ENCODE results near the gene RBPMS2. TPM values are rescaled to one million over a fixed set of nuclear protein-coding genes. Genes with fewer than 3 reads are reported as not detected.

RBPMS2 gene
- total and polyA plus RNA-seq, 2 of the 4 experiments (the other 2 are of a cell fraction): 2.8 TPM; not detected in 1

DNA sequence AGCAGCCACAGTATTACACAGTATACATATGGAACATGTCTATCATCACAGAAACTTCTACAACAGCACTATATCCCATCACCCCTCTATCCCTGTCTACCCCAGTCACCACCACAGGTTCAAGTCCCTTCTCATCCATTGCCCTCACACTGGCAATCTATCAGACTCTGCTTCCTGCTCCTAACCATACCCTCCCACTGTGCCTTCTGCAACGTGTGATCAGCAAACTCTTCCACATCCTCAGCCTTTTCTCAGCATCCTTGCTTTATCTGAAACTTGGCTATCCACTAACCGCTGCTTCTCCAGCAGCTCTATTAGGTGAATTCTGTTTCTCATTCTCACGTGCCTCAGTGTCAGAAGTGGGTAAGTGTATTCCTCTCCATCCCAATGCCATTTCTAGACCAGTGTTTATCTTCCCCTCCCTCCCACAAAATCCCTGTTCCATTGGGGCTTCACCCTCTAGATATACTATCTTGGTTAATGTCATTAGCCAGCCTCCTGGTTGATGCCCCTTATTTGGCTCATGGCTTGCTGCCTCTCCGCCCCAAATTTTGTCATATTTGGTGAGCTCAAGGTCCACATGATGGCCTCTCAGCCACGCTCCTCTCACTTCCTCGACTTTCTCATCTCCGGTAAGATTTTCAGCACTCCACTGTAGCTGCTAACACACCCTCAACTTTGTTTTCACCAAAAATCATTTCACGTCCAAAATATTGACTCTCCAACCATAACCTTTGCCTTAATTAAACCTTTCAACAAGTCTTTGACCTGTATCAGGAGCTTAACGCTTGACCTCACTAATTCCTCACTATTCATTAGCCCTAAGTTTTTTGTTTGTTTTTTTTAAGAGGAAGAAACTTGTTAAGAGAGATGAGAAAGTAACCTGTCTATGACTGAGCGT, 69.1 kb downstream of the RBPMS2 start:
- no peak overlapping the region for H2AK5ac ChIP-seq (ENCODE audit: low read depth, low read length)
- H3K14ac ChIP-seq (replicated peaks; ENCODE audit: low read depth, low read length): no peak overlapping the region
- no peak overlapping the region for H3K27ac ChIP-seq (ENCODE audit: insufficient read depth, low read length)
- H3K4ac ChIP-seq (ENCODE audit: low read depth, low read length): no peak overlapping the region
- no peak overlapping the region for H3K4me2 ChIP-seq (ENCODE audit: low read depth, low read length)
- ChIA-PET CTCF (interaction anchor here (0.5 kb wide), 1 partner anchor 124 kb away, joined by 3 read pairs; no protein-coding TSS in a partner anchor), POLR2A (ENCODE audit: unreplicated experiment) (no interaction called here)
- H2BK20ac ChIP-seq (ENCODE audit: low read depth, low read length): no peak overlapping the region
- no peak overlapping the region for H2BK5ac ChIP-seq (ENCODE audit: low read depth, low read length, poor library complexity, severe bottlenecking)
- H2BK15ac ChIP-seq (ENCODE audit: low read depth, low read length): no peak overlapping the region
- H4K5ac ChIP-seq (ENCODE audit: low read depth, low read length): no peak overlapping the region
- intact Hi-C loops (cut with micrococcal nuclease) (no loop called here), in situ Hi-C loops (cut with MboI; ENCODE audit: low sequenced_read_pairs) (no loop called here), dilution Hi-C loops (cut with HindIII; ENCODE audit: low sequenced_read_pairs, unreplicated experiment) (no loop called here)
- WGBS, 2 experiments (ENCODE audit: extremely low coverage in 2 of 2, insufficient read length in 1 of 2): 82% methylated on average over 6 of the region's 10 CpGs; no CpG with 5 or more reads in 1 of the 2 experiments
- ATAC-seq (ENCODE audit: low read depth): no peak
- peaks cover 8 to 23% of the 10 kb centered on the region in 2 experiments; a peak in 3 of 4 replicates for H3K79me1 ChIP-seq (ENCODE audit: low read depth in 1 of 2, low read length in 2 of 2)
- H3K9me1 ChIP-seq (ENCODE audit: insufficient read depth, low read length): peaks cover 14% of the 10 kb centered on the region
- H2AK9ac ChIP-seq (replicated peaks; ENCODE audit: low read depth, low read length, poor library complexity): no peak overlapping the region
- no peak overlapping the region for H2AFZ ChIP-seq (replicated peaks; ENCODE audit: low read length, poor library complexity)
- H3K18ac ChIP-seq (ENCODE audit: low read depth, low read length): no peak overlapping the region
- no TSS peak for BruUV-seq (replicated peaks)
- no peaks in the 10 kb centered on the region for H3K9me3 ChIP-seq (ENCODE audit: control insufficient read depth, insufficient read depth, low read length)
- H4K20me1 ChIP-seq (ENCODE audit: insufficient read depth, low read length): peaks cover 14% of the 10 kb centered on the region; the same call in 1 of the 2 replicates
- no peak overlapping the region for H3K56ac ChIP-seq (ENCODE audit: extremely low read depth, insufficient read depth, low read length)
- H3K23ac ChIP-seq (ENCODE audit: low read depth, low read length): no peak overlapping the region
- H3K27me3 ChIP-seq (ENCODE audit: control insufficient read depth, insufficient read depth, low read length): no peaks in the 10 kb centered on the region
- H3K4me3 ChIP-seq (ENCODE audit: insufficient read depth, low read depth, low read length): no peak overlapping the region
- no peak for DNase-seq
- H3K9ac ChIP-seq (ENCODE audit: low read depth, low read length): no peak overlapping the region
- no peak overlapping the region for H2BK120ac ChIP-seq (ENCODE audit: low read depth, low read length)
- H4K8ac ChIP-seq (ENCODE audit: low read depth in 2 of 2, low read length in 2 of 2): no peak overlapping the region
- peaks cover 8% of the 10 kb centered on the region for H3K4me1 ChIP-seq (ENCODE audit: control insufficient read depth, insufficient read depth, low read length)
- no peaks in the 10 kb centered on the region for H3K36me3 ChIP-seq (ENCODE audit: control insufficient read depth, insufficient read depth, low read length)
- no peak overlapping the region for H4K91ac ChIP-seq (ENCODE audit: insufficient read depth, low read depth, low read length)
- TF ChIP-seq RFX5 (IDR thresholded peaks at IDR 0.05; ENCODE audit: low read depth, low read length): no peak
- TF ChIP-seq RAD21 (IDR thresholded peaks at IDR 0.05; ENCODE audit: low read length): no peak
- TF ChIP-seq BHLHE40 (IDR thresholded peaks at IDR 0.05; ENCODE audit: low read depth, low read length): no peak
- TF ChIP-seq CHD1 (IDR thresholded peaks at IDR 0.05; ENCODE audit: low read depth, low read length): no peak
- no peak for TF ChIP-seq RCOR1 (IDR thresholded peaks at IDR 0.05; ENCODE audit: insufficient replicate concordance, low read length)
- TF ChIP-seq POLR2A (IDR thresholded peaks at IDR 0.05; ENCODE audit: low read depth, low read length): no peak
- no peak for TF ChIP-seq MAZ (IDR thresholded peaks at IDR 0.05; ENCODE audit: borderline replicate concordance, low read depth, low read length)
- TF ChIP-seq FOS (IDR thresholded peaks at IDR 0.05; ENCODE audit: low read depth, low read length): no peak
- no peak for TF ChIP-seq CEBPB (IDR thresholded peaks at IDR 0.05; ENCODE audit: low read depth, low read length)
- no peak for TF ChIP-seq MXI1 (IDR thresholded peaks at IDR 0.05; ENCODE audit: borderline replicate concordance, low read depth, low read length)
- no peak for TF ChIP-seq NFE2L2 (IDR thresholded peaks at IDR 0.05; ENCODE audit: low read depth, low read length)
- no peak for TF ChIP-seq SMC3 (IDR thresholded peaks at IDR 0.05; ENCODE audit: low read depth, low read length)
- no peak for TF ChIP-seq MAFK (IDR thresholded peaks at IDR 0.05; ENCODE audit: low read depth, low read length)
- TF ChIP-seq, protein P1, sequence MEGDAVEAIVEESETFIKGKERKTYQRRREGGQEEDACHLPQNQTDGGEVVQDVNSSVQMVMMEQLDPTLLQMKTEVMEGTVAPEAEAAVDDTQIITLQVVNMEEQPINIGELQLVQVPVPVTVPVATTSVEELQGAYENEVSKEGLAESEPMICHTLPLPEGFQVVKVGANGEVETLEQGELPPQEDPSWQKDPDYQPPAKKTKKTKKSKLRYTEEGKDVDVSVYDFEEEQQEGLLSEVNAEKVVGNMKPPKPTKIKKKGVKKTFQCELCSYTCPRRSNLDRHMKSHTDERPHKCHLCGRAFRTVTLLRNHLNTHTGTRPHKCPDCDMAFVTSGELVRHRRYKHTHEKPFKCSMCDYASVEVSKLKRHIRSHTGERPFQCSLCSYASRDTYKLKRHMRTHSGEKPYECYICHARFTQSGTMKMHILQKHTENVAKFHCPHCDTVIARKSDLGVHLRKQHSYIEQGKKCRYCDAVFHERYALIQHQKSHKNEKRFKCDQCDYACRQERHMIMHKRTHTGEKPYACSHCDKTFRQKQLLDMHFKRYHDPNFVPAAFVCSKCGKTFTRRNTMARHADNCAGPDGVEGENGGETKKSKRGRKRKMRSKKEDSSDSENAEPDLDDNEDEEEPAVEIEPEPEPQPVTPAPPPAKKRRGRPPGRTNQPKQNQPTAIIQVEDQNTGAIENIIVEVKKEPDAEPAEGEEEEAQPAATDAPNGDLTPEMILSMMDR (conservative IDR thresholded peaks at IDR 0.05; ENCODE audit: low read depth, low read length): no peak
- TF ChIP-seq, protein P2, sequence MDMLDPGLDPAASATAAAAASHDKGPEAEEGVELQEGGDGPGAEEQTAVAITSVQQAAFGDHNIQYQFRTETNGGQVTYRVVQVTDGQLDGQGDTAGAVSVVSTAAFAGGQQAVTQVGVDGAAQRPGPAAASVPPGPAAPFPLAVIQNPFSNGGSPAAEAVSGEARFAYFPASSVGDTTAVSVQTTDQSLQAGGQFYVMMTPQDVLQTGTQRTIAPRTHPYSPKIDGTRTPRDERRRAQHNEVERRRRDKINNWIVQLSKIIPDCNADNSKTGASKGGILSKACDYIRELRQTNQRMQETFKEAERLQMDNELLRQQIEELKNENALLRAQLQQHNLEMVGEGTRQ (IDR thresholded peaks at IDR 0.05; ENCODE audit: low read depth, low read length): no peak

All from IMR-90 (cell line).